Measurements from ENCODE around the gene TNNC2.

DNA sequence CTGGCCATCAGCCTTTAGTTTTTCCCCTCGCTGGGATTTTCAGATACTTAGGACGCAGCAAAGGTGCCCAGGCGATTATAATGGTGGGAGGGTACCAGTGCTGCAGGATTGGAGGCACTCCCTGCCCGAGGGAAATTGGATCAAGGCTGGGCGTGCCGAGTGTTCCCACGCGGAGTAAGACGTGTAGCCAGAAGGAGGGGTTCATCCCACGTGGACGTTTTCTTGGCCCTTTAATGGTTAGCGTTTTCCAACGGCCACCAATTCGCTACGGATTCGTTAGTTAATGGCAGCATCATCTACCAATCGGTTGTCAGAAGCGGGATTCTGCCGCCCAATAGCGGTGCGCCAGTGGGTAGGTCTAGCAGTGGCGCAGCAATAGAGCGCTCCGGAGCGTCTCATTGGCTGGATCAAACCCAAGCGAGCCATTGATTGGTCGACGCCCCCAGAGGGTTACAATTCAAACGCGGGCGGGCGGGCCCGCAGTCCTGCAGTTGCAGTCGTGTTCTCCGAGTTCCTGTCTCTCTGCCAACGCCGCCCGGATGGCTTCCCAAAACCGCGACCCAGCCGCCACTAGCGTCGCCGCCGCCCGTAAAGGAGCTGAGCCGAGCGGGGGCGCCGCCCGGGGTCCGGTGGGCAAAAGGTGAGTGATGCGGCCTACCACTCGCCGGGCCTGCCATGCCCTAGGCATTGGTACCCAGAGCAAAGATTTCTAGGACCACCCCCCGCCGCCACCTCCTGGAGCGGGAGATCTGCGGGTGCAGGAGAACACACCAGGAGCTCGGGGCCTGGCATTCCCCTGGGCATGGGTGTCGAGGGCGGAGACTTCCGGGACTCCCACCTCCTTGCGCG lies 14.7 kb downstream of the TNNC2 start, which contains the start of gene UBE2C:
- no peak for TF ChIP-seq CTCF (IDR thresholded peaks at IDR 0.05)
- TF ChIP-seq POLR2A (IDR thresholded peaks at IDR 0.05): no peak

Data from Peyer's patch (tissue), 4 donors.